H9 (cell line): ENCODE measurements around the gene KRT2. TPM values are rescaled to one million over a fixed set of nuclear protein-coding genes. Genes with fewer than 3 reads are reported as not detected.

ENCODE experiments used
- DNase-seq: peaks from one replicate; pipeline ENCODE4 v3.0.0-alpha.2; 2017
- H2AFZ ChIP-seq: one replicate; pipeline ENCODE4 v1.6.1; 2013; ENCODE audit warnings: mild to moderate bottlenecking, low read length, control low read depth, moderate library complexity
- H2AK5ac ChIP-seq: 2 replicates; pipeline ENCODE4 v1.6.1; 2013; ENCODE audit warnings: low read length, control low read depth, mixed read lengths; ENCODE audit not compliant: insufficient read length
- H2BK120ac ChIP-seq: one replicate; pipeline ENCODE4 v1.6.1; 2013; ENCODE audit warnings: low read depth, mild to moderate bottlenecking, low read length, control low read depth, inconsistent platforms; ENCODE audit not compliant: poor library complexity, severe bottlenecking
- H2BK12ac ChIP-seq: 2 replicates; pipeline ENCODE4 v1.6.1; 2013; ENCODE audit warnings: low read length, control low read depth, mixed read lengths, low read depth; ENCODE audit not compliant: insufficient read length
- H2BK15ac ChIP-seq: 2 replicates; pipeline ENCODE4 v1.6.1; 2013; ENCODE audit warnings: low read depth, low read length, control low read depth
- H2BK20ac ChIP-seq: one replicate; pipeline ENCODE4 v1.6.1; 2013; ENCODE audit warnings: low read depth, mild to moderate bottlenecking, low read length, control low read depth, inconsistent platforms; ENCODE audit not compliant: poor library complexity, severe bottlenecking
- H2BK5ac ChIP-seq: 2 replicates; pipeline ENCODE4 v1.6.1; 2013; ENCODE audit warnings: low read length, control low read depth, mixed read lengths; ENCODE audit not compliant: insufficient read length
- H3K14ac ChIP-seq: 2 replicates; pipeline ENCODE4 v1.6.1; 2013; ENCODE audit warnings: low read length, control low read depth; ENCODE audit not compliant: insufficient read depth
- H3K18ac ChIP-seq: 2 replicates; pipeline ENCODE4 v1.6.1; 2013; ENCODE audit warnings: low read depth, mild to moderate bottlenecking, mixed read lengths, low read length, control low read depth; ENCODE audit not compliant: insufficient read length
- H3K23ac ChIP-seq: 2 replicates; pipeline ENCODE4 v1.6.1; 2013; ENCODE audit warnings: low read length, control low read depth, mixed read lengths, low read depth; ENCODE audit not compliant: insufficient read length
- H3K23me2 ChIP-seq: 2 replicates; pipeline ENCODE4 v1.6.1; 2013; ENCODE audit warnings: low read depth, mild to moderate bottlenecking, mixed read lengths, low read length, control low read depth; ENCODE audit not compliant: insufficient read length, poor library complexity, severe bottlenecking
- H3K27ac ChIP-seq: 2 replicates; pipeline ENCODE4 v1.5.1; 2013; ENCODE audit warnings: low read length, control low read depth, mixed read lengths, low read depth; ENCODE audit not compliant: insufficient read length
- H3K27me3 ChIP-seq: 2 replicates; pipeline ENCODE4 v1.6.1; 2013; ENCODE audit warnings: low read length, control low read depth, inconsistent platforms; ENCODE audit not compliant: insufficient read depth
- H3K4ac ChIP-seq: 2 replicates; pipeline ENCODE4 v1.6.1; 2013; ENCODE audit warnings: low read depth, mild to moderate bottlenecking, control low read depth, inconsistent platforms, low read length, moderate library complexity
- H3K4me1 ChIP-seq: 2 replicates; pipeline ENCODE4 v1.6.1; 2013; ENCODE audit warnings: low read length, control low read depth, inconsistent platforms; ENCODE audit not compliant: insufficient read depth
- H3K4me2 ChIP-seq: 2 replicates; pipeline ENCODE4 v1.6.1; 2013; ENCODE audit warnings: low read length, control low read depth, mixed read lengths; ENCODE audit not compliant: insufficient read length, insufficient read depth
- H3K56ac ChIP-seq: 2 replicates; pipeline ENCODE4 v1.6.1; 2013; ENCODE audit warnings: low read depth, mild to moderate bottlenecking, mixed read lengths, low read length, control low read depth; ENCODE audit not compliant: insufficient read length
- H3K79me1 ChIP-seq: 2 replicates; pipeline ENCODE4 v1.6.1; 2013; ENCODE audit warnings: low read depth, mild to moderate bottlenecking, moderate library complexity, low read length, control low read depth, inconsistent platforms; ENCODE audit not compliant: insufficient read depth, poor library complexity, severe bottlenecking
- H3K79me2 ChIP-seq: 2 replicates; pipeline ENCODE4 v1.6.1; 2013; ENCODE audit warnings: low read length, control low read depth, inconsistent platforms; ENCODE audit not compliant: insufficient read depth
- H3K9ac ChIP-seq: 2 replicates; pipeline ENCODE4 v1.6.1; 2013; ENCODE audit warnings: low read length, control low read depth, mixed read lengths; ENCODE audit not compliant: insufficient read length; ENCODE audit errors: extremely low read depth
- H3K9me3 ChIP-seq: one replicate; pipeline ENCODE4 v1.6.1; 2013; ENCODE audit warnings: low read depth, low read length, inconsistent platforms; ENCODE audit not compliant: control insufficient read depth
- H3T11ph ChIP-seq: one replicate; pipeline ENCODE4 v1.6.1; 2013; ENCODE audit warnings: mild to moderate bottlenecking, low read length, control low read depth, inconsistent platforms
- H4K20me1 ChIP-seq: one replicate; pipeline ENCODE4 v1.6.1; 2013; ENCODE audit not compliant: control insufficient read depth, insufficient read length, insufficient read depth
- H4K5ac ChIP-seq: 2 replicates; pipeline ENCODE4 v1.6.1; 2013; ENCODE audit warnings: low read depth, mild to moderate bottlenecking, mixed read lengths, low read length, control low read depth; ENCODE audit not compliant: insufficient read length
- H4K8ac ChIP-seq: replicated peaks from 2 replicates; pipeline ENCODE4 v1.6.1; 2013; ENCODE audit warnings: low read length, control low read depth, mixed read lengths, low read depth; ENCODE audit not compliant: insufficient read length
- H4K91ac ChIP-seq: 2 replicates; pipeline ENCODE4 v1.6.1; 2013; ENCODE audit warnings: low read depth, mild to moderate bottlenecking, moderate library complexity, mixed read lengths, low read length, control low read depth; ENCODE audit not compliant: insufficient read length
- H3K27ac Mint-ChIP-seq, 3 experiments: 2 replicates in 2 of 3; 3 replicates in 1 of 3; pipeline ENCODE4 v1.8.0; 2020 to 2021; ENCODE audit warnings: mixed read lengths in 3 of 3, mild to moderate bottlenecking in 1 of 3, moderate library complexity in 1 of 3
- H3K27me3 Mint-ChIP-seq: 2 replicates; pipeline ENCODE4 v1.8.0; 2021; ENCODE audit warnings: low read depth, mild to moderate bottlenecking, moderate library complexity, mixed read lengths
- H3K36me3 Mint-ChIP-seq, 3 experiments: 2 replicates in 2 of 3; 3 replicates in 1 of 3; pipeline ENCODE4 v1.8.0; 2020 to 2021; ENCODE audit warnings: low read depth in 3 of 3, mixed read lengths in 3 of 3; ENCODE audit not compliant: insufficient read depth in 1 of 3
- H3K4me1 Mint-ChIP-seq, 2 experiments: 2 replicates each; pipeline ENCODE4 v1.8.0; 2020; ENCODE audit warnings: mixed read lengths in 2 of 2
- H3K4me3 Mint-ChIP-seq, 2 experiments: 2 replicates in 1 of 2; 3 replicates in 1 of 2; pipeline ENCODE4 v1.8.0; 2020 to 2021; ENCODE audit warnings: mild to moderate bottlenecking in 2 of 2, mixed read lengths in 2 of 2, moderate library complexity in 1 of 2
- H3K9me3 Mint-ChIP-seq, 2 experiments: 2 replicates in 1 of 2; 3 replicates in 1 of 2; pipeline ENCODE4 v1.8.0; 2020; ENCODE audit warnings: mild to moderate bottlenecking in 2 of 2, mixed read lengths in 2 of 2, moderate library complexity in 1 of 2
- CTCF ChIP-seq: fragments of 200-600 bp; sonication (generic); conservative IDR thresholded peaks from 3 replicates; pipeline ENCODE4 v1.8.0; 2021; ENCODE audit warnings: antibody characterized with exemption, mild to moderate bottlenecking
- WGBS: extraction: QIAGEN DNeasy Blood & Tissue Kit; methylation state at CpG from one replicate; pipeline ENCODE4 v1.1.7; 2013; ENCODE audit warnings: missing lambda C conversion rate, low lambda C conversion rate, mixed read lengths; ENCODE audit not compliant: insufficient read length; ENCODE audit errors: extremely low coverage; 5-methylcytosine and 5-hydroxymethylcytosine counted together
- total RNA-seq: library from RNA; stranded (reverse); gene quantifications from 2 replicates; pipeline ENCODE4 v1.2.1, GENCODE V29; 2021

The KRT2 gene
- total RNA-seq, 1 experiment from 2014 or later: not detected

DNA sequence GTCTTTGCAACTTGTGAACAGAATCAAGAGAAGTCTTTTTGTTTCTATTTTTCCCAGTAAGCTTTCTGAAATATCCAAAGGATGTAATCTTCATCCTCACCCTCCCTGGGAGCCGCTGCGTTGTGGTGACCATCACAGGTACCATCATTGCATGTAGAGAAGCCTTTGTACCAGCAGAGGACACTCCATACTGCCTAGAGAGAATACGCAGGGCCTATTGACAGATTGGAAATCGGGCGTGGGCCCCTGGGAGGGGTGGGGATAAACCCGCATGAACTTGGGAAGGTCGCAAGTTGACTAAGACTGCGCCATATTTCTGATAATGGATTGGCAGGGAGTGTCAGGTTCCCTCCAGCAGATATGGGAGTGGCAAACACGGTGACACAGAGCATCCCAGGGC is 15.5 kb upstream of the KRT2 start:
- H3K27me3 Mint-ChIP-seq: peaks cover 26% of the 10 kb centered on the region
- DNase-seq: no peak
- WGBS: no CpG with 5 or more reads among the region's 9 CpGs

More for the DNA sequence above, 15.5 kb upstream of the KRT2 start:
- Histone ChIP-seq H4K20me1 (no peaks in the 10 kb centered on the region), H3K79me2 (no peaks in the 10 kb centered on the region), H4K91ac (no peak overlapping the region), H3K4me1 (no peaks in the 10 kb centered on the region), H2AK5ac (no peak overlapping the region), H3K18ac (no peak overlapping the region), H3K9me3 (no peaks in the 10 kb centered on the region), H2BK120ac (no peak overlapping the region), H2BK12ac (no peak overlapping the region), H3K9ac (no peak overlapping the region), H3K56ac (no peak overlapping the region), H3K27ac (no peak overlapping the region), H4K8ac (no peak overlapping the region), H2AFZ (no peak overlapping the region), H2BK5ac (no peak overlapping the region), H2BK20ac (no peak overlapping the region), H3K4me2 (no peak overlapping the region), H3K23ac (no peak overlapping the region), H3K27me3 (no peaks in the 10 kb centered on the region), H2BK15ac (no peak overlapping the region), H3K14ac (no peak overlapping the region), H3K4ac (no peak overlapping the region), H3T11ph (no peak overlapping the region), H3K23me2 (no peaks in the 10 kb centered on the region), H4K5ac (no peak overlapping the region), H3K79me1 (no peaks in the 10 kb centered on the region)
- Mint-ChIP-seq H3K9me3 (no peaks in the 10 kb centered on the region), H3K36me3 (no peaks in the 10 kb centered on the region), H3K4me3 (no peak overlapping the region), H3K27ac (no peak overlapping the region), H3K4me1 (no peaks in the 10 kb centered on the region; a peak in 1 of 4 replicates)
- TF ChIP-seq CTCF: peak; percentile 57
